SK-N-SH (cell line): ENCODE measurements around the gene COL1A2. TPM values are rescaled to one million over a fixed set of nuclear protein-coding genes. Genes with fewer than 3 reads are reported as not detected.

Source experiments
- CTCF ChIA-PET: fragments of 300-600, 350-600 bp; formaldehyde crosslinking; extraction: SDS; loops from one replicate; lab custom pipeline; 2021; lab: Yijun Ruan, JAX
- POLR2A ChIA-PET: fragments of 350-600 bp; sonication (Branson Sonifier 250); formaldehyde crosslinking; extraction: SDS; loops from one replicate; lab custom pipeline; 2020; ENCODE audit warnings: antibody characterized with exemption, inconsistent platforms; lab: Yijun Ruan, JAX
- DNase-seq: peaks from one replicate; pipeline ENCODE4 v3.0.0; 2012
- H2AFZ ChIP-seq: fragments of 200-600 bp; sonication (generic); 2 replicates; pipeline ENCODE4 v1.8.1; 2016; ENCODE audit warnings: antibody characterized with exemption, mild to moderate bottlenecking, low read depth
- H3F3A ChIP-seq: fragments of 200-600 bp; sonication (generic); replicated peaks from 2 replicates; pipeline ENCODE3; 2016; ENCODE audit warnings: antibody characterized with exemption, mild to moderate bottlenecking; ENCODE audit not compliant: insufficient read depth
- H3K27ac ChIP-seq, 2 experiments: fragments of 200-500 bp in 1 of 2; fragments of 200-600 bp in 1 of 2; sonication (Bioruptor generic) in 1 of 2; sonication (generic), shearing (Covaris generic) in 1 of 2; 2 replicates each; pipeline versions ENCODE4 v1.5.1 to v1.6.1; 2014 to 2016; ENCODE audit warnings: low read depth in 2 of 2, inconsistent platforms in 1 of 2, low read length in 1 of 2, mild to moderate bottlenecking in 1 of 2, mixed read lengths in 1 of 2
- H3K27me3 ChIP-seq: fragments of 200-600 bp; sonication (generic), shearing (Covaris generic); 2 replicates; pipeline ENCODE4 v1.6.1; 2016; ENCODE audit warnings: mixed run types; ENCODE audit not compliant: insufficient read depth
- H3K36me3 ChIP-seq, 2 experiments: fragments of 200-500 bp in 1 of 2; fragments of 200-600 bp in 1 of 2; sonication (Bioruptor generic) in 1 of 2; sonication (generic) in 1 of 2; replicated peaks in 1 of 2; 2 replicates each; pipeline versions ENCODE3 to v1.5.1; 2014 to 2016; ENCODE audit warnings: low read length in 1 of 2, mild to moderate bottlenecking in 1 of 2; ENCODE audit not compliant: insufficient read depth in 2 of 2, control insufficient read depth in 1 of 2
- H3K4me1 ChIP-seq, 2 experiments: fragments of 200-500 bp in 1 of 2; fragments of 200-600 bp in 1 of 2; sonication (Bioruptor generic) in 1 of 2; sonication (generic), shearing (Covaris generic) in 1 of 2; 2 replicates each; pipeline versions ENCODE4 v1.5.1 to v1.6.1; 2014 to 2016; ENCODE audit warnings: low read depth in 1 of 2, low read length in 1 of 2, mixed run types in 1 of 2; ENCODE audit not compliant: insufficient read depth in 2 of 2, control insufficient read depth in 1 of 2
- H3K4me2 ChIP-seq: fragments of 200-600 bp; sonication (generic), shearing (Covaris generic); 2 replicates; pipeline ENCODE4 v1.6.1; 2017; ENCODE audit warnings: mixed run types
- H3K4me3 ChIP-seq, 2 experiments: fragments of 200-500 bp in 1 of 2; fragments of 200-600 bp in 1 of 2; sonication (Bioruptor generic) in 1 of 2; sonication (generic), shearing (Covaris generic) in 1 of 2; 2 replicates each; pipeline versions ENCODE4 v1.5.1 to v1.8.1; 2014 to 2016; ENCODE audit warnings: low read depth in 2 of 2, inconsistent platforms in 1 of 2, low read length in 1 of 2, mild to moderate bottlenecking in 1 of 2, mixed read lengths in 1 of 2, moderate library complexity in 1 of 2
- H3K79me2 ChIP-seq: fragments of 200-600 bp; sonication (generic); 2 replicates; pipeline ENCODE4 v1.8.1; 2017; ENCODE audit warnings: mild to moderate bottlenecking; ENCODE audit not compliant: insufficient read depth
- H3K9ac ChIP-seq: fragments of 200-600 bp; sonication (generic); 2 replicates; pipeline ENCODE4 v1.6.1; 2017; ENCODE audit warnings: mixed run types
- H3K9me2 ChIP-seq: fragments of 200-600 bp; sonication (generic); 2 replicates; pipeline ENCODE4 v1.6.1; 2017; ENCODE audit warnings: mixed run types
- H3K9me3 ChIP-seq: fragments of 200-600 bp; sonication (generic); 2 replicates; pipeline ENCODE4 v1.6.1; 2017; ENCODE audit warnings: mixed run types, mild to moderate bottlenecking, moderate library complexity
- H4K20me1 ChIP-seq: fragments of 200-600 bp; sonication (generic); 2 replicates; pipeline ENCODE4 v1.6.1; 2017; ENCODE audit warnings: mild to moderate bottlenecking, mixed run types; ENCODE audit not compliant: insufficient read depth
- CTCF ChIP-seq: fragments of 200-600 bp; sonication (generic); IDR thresholded peaks from 2 replicates; pipeline ENCODE4 v1.6.1; 2017; ENCODE audit warnings: antibody characterized with exemption, mild to moderate bottlenecking, moderate library complexity
- ELF1 ChIP-seq: IDR thresholded peaks from 2 replicates; pipeline ENCODE4 v1.4.0; 2012
- FOSL2 ChIP-seq: IDR thresholded peaks from 2 replicates; pipeline ENCODE4 v1.4.0; 2012; ENCODE audit warnings: low read depth, mild to moderate bottlenecking, moderate library complexity, borderline replicate concordance
- FOXJ3 ChIP-seq: sonication (generic); formaldehyde crosslinking; IDR thresholded peaks from 2 replicates; pipeline ENCODE4 v1.5.1; 2020; ENCODE audit warnings: mild to moderate bottlenecking, missing genetic modification reagents
- MAX ChIP-seq: IDR thresholded peaks from 2 replicates; pipeline ENCODE4 v1.4.0; 2012; ENCODE audit warnings: low read depth
- MEF2A ChIP-seq: IDR thresholded peaks from 2 replicates; pipeline ENCODE4 v1.4.0; 2012; ENCODE audit warnings: low read depth, borderline replicate concordance
- NFIC ChIP-seq: IDR thresholded peaks from 2 replicates; pipeline ENCODE4 v1.4.0; 2012; ENCODE audit warnings: borderline replicate concordance
- NRF1 ChIP-seq: IDR thresholded peaks from 2 replicates; pipeline ENCODE4 v1.6.1; 2012; ENCODE audit warnings: low read depth, mild to moderate bottlenecking, low read length
- PBX3 ChIP-seq: IDR thresholded peaks from 2 replicates; pipeline ENCODE4; 2012
- RAD21 ChIP-seq: IDR thresholded peaks from 2 replicates; pipeline ENCODE4 v1.6.1; 2012; ENCODE audit warnings: mild to moderate bottlenecking, low read length
- REST ChIP-seq: IDR thresholded peaks from 2 replicates; pipeline ENCODE4 v1.6.1; 2012; ENCODE audit warnings: mild to moderate bottlenecking, low read depth, low read length, moderate library complexity
- RFX5 ChIP-seq: IDR thresholded peaks from 2 replicates; pipeline ENCODE4 v1.6.1; 2012; ENCODE audit warnings: mild to moderate bottlenecking, improper control_type of control experiment, low read length
- TCF12 ChIP-seq: IDR thresholded peaks from 2 replicates; pipeline ENCODE4 v1.4.0; 2012
- WGBS: methylation state at CpG from one replicate; pipeline ENCODE4 v1.1.6; 2017; ENCODE audit warnings: low lambda C conversion rate; 5-methylcytosine and 5-hydroxymethylcytosine counted together
- polyA plus RNA-seq, 3 experiments: library from polyadenylated mRNA; depleted of rRNA; stranded (reverse); fragments of >200 nt; gene quantifications; 2 replicates each; pipeline ENCODE4 v1.2.3, GENCODE V29; 2012
- TF ChIP-seq, protein P1 (sequence below): IDR thresholded peaks from 2 replicates; pipeline ENCODE4 v1.4.0; 2012; ENCODE audit warnings: low read depth, borderline replicate concordance

Gene COL1A2
- polyA plus RNA-seq, 1 of the 3 experiments (the other 2 are of a cell fraction) = 11.4 TPM

DNA sequence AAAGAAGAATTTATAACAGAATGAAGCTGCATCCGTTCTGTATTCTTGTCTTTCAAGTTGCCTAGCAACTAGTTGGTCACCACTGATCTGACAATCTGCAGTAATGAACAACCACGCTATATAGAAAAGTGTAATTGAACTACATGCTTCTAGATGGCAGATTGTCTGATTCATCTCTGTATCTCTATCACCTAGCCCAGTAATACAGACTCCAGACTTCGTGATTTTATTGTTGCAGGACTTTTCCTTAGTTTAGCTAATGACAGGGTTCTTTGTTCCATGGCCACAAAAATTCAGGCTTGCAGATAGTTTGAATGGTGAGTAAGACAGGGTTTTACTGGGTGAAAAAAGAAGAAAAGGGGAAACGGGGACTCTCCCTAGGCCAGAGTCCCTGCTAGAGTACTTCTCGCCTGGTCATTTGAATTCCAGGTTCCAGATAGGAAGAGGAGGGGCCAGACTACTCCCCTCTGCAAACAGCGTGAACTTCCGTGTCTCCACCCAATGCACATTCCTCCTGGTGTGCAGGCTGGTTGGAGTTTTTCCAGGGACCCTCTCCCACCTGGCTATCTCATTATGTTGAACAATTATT, 45.9 kb downstream of the COL1A2 start:
- Histone ChIP-seq H3K27me3 (no peaks in the 10 kb centered on the region), H4K20me1 (no peaks in the 10 kb centered on the region), H3K36me3 (no peaks in the 10 kb centered on the region), H2AFZ (peak overlapping the region; percentile 77; the same call in 1 of the 2 replicates), H3K9me2 (no peaks in the 10 kb centered on the region), H3K4me2 (peak overlapping the region; percentile 29), H3K4me3 (no peak overlapping the region), H3K79me2 (no peaks in the 10 kb centered on the region), H3K9me3 (no peaks in the 10 kb centered on the region), H3K4me1 (peaks cover 19 to 25% of the 10 kb centered on the region in 2 experiments), H3K9ac (peak overlapping the region; percentile 5; the same call in 1 of the 2 replicates), H3K27ac (peak overlapping the region; percentile 43 to 67; a peak in 3 of 4 replicates), H3F3A (peaks cover 21% of the 10 kb centered on the region)
- no peak for DNase-seq
- WGBS = 78% methylated on average over 7 of the region's 7 CpGs
- ChIA-PET POLR2A (no interaction called here), CTCF (interaction anchor here (1.0 to 17.2 kb wide), 5 partner anchors 7 to 1036 kb away, joined by 3 to 344 read pairs (median 3); no protein-coding TSS in a partner anchor)
- TF ChIP-seq RFX5 (peak; percentile 86), RAD21 (no peak), FOXJ3 (CRISPR knock-in tag) (no peak), FOSL2 (peak; percentile 43; the same call in 1 of the 2 replicates)

DNA sequence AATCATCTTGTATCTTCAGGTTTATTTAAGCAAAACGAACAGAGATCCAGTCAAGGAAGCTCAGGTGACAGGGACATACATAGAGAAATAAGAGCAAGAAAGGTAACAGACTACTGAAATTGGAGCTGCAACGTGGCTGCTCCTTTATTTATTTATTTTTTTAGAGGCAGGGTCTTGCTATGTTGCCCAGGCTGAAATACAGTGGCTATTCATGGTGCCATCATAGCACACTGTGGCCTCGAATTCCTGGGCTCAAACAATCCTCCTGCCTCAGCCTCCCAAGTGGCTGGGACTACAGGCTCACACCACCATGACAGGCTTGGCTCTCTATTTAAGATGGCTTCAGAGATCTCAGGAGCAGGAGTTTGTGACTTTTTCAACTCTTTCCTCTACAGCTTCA, 46.4 kb downstream of the COL1A2 start:
- ChIA-PET POLR2A (no interaction called here), CTCF (interaction anchor here (1.0 to 17.2 kb wide), 4 partner anchors 7 to 1036 kb away, joined by 3 to 344 read pairs (median 54); no protein-coding TSS in a partner anchor)
- Histone ChIP-seq H3K79me2 (no peaks in the 10 kb centered on the region), H3F3A (peaks cover 21% of the 10 kb centered on the region), H3K9me3 (no peaks in the 10 kb centered on the region), H3K4me1 (peaks cover 14 to 24% of the 10 kb centered on the region in 2 experiments), H3K9me2 (no peaks in the 10 kb centered on the region), H3K27me3 (no peaks in the 10 kb centered on the region), H3K36me3 (no peaks in the 10 kb centered on the region), H3K27ac (peak overlapping the region in 1 of 2 experiments; percentile 67; a peak in 2 of 4 replicates), H3K4me2 (no peak overlapping the region), H2AFZ (peak overlapping the region; percentile 19; the same call in 1 of the 2 replicates), H3K4me3 (no peak overlapping the region), H3K9ac (no peak overlapping the region), H4K20me1 (no peaks in the 10 kb centered on the region)
- TF ChIP-seq FOXJ3 (CRISPR knock-in tag) = no peak
- no peak for TF ChIP-seq MEF2A
- no peak for TF ChIP-seq CTCF
- TF ChIP-seq MAX = no peak
- no peak for TF ChIP-seq RFX5
- TF ChIP-seq, protein P1, sequence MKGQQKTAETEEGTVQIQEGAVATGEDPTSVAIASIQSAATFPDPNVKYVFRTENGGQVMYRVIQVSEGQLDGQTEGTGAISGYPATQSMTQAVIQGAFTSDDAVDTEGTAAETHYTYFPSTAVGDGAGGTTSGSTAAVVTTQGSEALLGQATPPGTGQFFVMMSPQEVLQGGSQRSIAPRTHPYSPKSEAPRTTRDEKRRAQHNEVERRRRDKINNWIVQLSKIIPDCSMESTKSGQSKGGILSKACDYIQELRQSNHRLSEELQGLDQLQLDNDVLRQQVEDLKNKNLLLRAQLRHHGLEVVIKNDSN = no peak
- TF ChIP-seq REST = no peak
- TF ChIP-seq NRF1 = no peak
- TF ChIP-seq ELF1 = no peak
- TF ChIP-seq TCF12 = no peak
- no peak for TF ChIP-seq PBX3
- TF ChIP-seq NFIC = no peak
- 67% methylated on average over 3 of the region's 3 CpGs for WGBS
- DNase-seq = no peak
